HCT116 (cell line): ENCODE measurements around the gene KRTAP1-4. TPM values are rescaled to one million over a fixed set of nuclear protein-coding genes. Genes with fewer than 3 reads are reported as not detected.

Experiments used
- ATAC-seq: fragments of 200-7000 bp; cut with Tn5 transposase; 2 replicates; pipeline ENCODE4 v1.9.1; 2020; ENCODE audit warnings: mild to moderate bottlenecking, moderate library complexity
- BruUV-seq: library from RNA; stranded (reverse); fragments of 400-500 nt; replicated peaks from 2 replicates; lab custom pipeline; 2021; lab: Mats Ljungman, UMichigan
- CTCF ChIA-PET: fragments of 300-600 bp; sonication (Branson Sonifier 250); formaldehyde crosslinking; loops from one replicate; lab custom pipeline; 2021; ENCODE audit warnings: antibody characterized with exemption; lab: Charles Lee
- POLR2A ChIA-PET: fragments of 300-600, 350-600 bp; sonication (Branson Sonifier 250); formaldehyde crosslinking; loops from one replicate; lab custom pipeline; 2021; ENCODE audit warnings: antibody characterized with exemption; lab: Charles Lee
- RAD21 ChIA-PET, 2 experiments: fragments of 300-600 bp; sonication (Branson Sonifier 250); formaldehyde crosslinking; loops; one replicate each; lab custom pipeline; 2023; ENCODE audit warnings: low total read pairs in 2 of 2; ENCODE audit not compliant: uncharacterized antibody in 2 of 2, unreplicated experiment in 2 of 2, low non-redundant PET in 1 of 2; lab: Charles Lee
- DNase-seq: peaks from one replicate; pipeline ENCODE4 v3.0.0-alpha.2; 2010; ENCODE audit warnings: low read depth, low spot score
- H2AFZ ChIP-seq: fragments of 200-600 bp; shearing (Covaris generic), sonication (generic); 2 replicates; pipeline ENCODE4 v1.6.1; 2017; ENCODE audit warnings: low read depth, mixed run types, mixed read lengths, antibody characterized with exemption, low read length; ENCODE audit not compliant: poor library complexity, severe bottlenecking
- H3K27ac ChIP-seq: 2 replicates; pipeline ENCODE4 v1.5.1; 2012; ENCODE audit warnings: low read depth, low read length
- H3K27me3 ChIP-seq: fragments of 200-600 bp; sonication (generic); 2 replicates; pipeline ENCODE4 v1.6.1; 2016; ENCODE audit warnings: mixed run types, low read length, mixed read lengths; ENCODE audit not compliant: insufficient read depth
- H3K36me3 ChIP-seq, 2 experiments: fragments of 200-500 bp in 1 of 2; fragments of 200-600 bp in 1 of 2; sonication (Bioruptor generic) in 1 of 2; sonication (generic) in 1 of 2; 2 replicates each; pipeline versions ENCODE4 v1.5.1 to v1.6.1; 2014 to 2016; ENCODE audit warnings: low read length in 2 of 2, inconsistent platforms in 1 of 2, mixed read lengths in 1 of 2, mixed run types in 1 of 2; ENCODE audit not compliant: insufficient read depth in 2 of 2, control insufficient read depth in 1 of 2
- H3K4me1 ChIP-seq, 2 experiments: fragments of 200-600 bp in 1 of 2; sonication (generic) in 1 of 2; 2 replicates each; pipeline versions ENCODE4 v1.5.1 to v1.6.1; 2012 to 2017; ENCODE audit warnings: low read length in 2 of 2, inconsistent platforms in 1 of 2, mild to moderate bottlenecking in 1 of 2, mixed read lengths in 1 of 2, mixed run types in 1 of 2, moderate library complexity in 1 of 2; ENCODE audit not compliant: insufficient read depth in 2 of 2, control insufficient read depth in 1 of 2
- H3K4me2 ChIP-seq: fragments of 200-600 bp; sonication (generic); 2 replicates; pipeline ENCODE4 v1.6.1; 2017; ENCODE audit warnings: mixed run types, low read length, mixed read lengths
- H3K4me3 ChIP-seq, 2 experiments: fragments of 200-600 bp in 1 of 2; sonication (generic) in 1 of 2; replicated peaks in 1 of 2; 2 replicates each; pipeline ENCODE4 v1.5.1; 2011 to 2016; ENCODE audit warnings: low read length in 2 of 2, control low read depth in 1 of 2, low read depth in 1 of 2, mild to moderate bottlenecking in 1 of 2, mixed read lengths in 1 of 2, mixed run types in 1 of 2
- H3K79me2 ChIP-seq: fragments of 200-600 bp; sonication (generic); 2 replicates; pipeline ENCODE4 v1.6.1; 2017; ENCODE audit warnings: mild to moderate bottlenecking, mixed run types, low read length, moderate library complexity, mixed read lengths; ENCODE audit not compliant: insufficient read depth
- H3K9ac ChIP-seq: fragments of 200-600 bp; sonication (generic); 2 replicates; pipeline ENCODE4 v1.6.1; 2016; ENCODE audit warnings: low read length, mixed read lengths
- H3K9me2 ChIP-seq: fragments of 200-600 bp; sonication (generic), shearing (Covaris generic); 2 replicates; pipeline ENCODE4 v1.6.1; 2017; ENCODE audit warnings: mixed run types, mild to moderate bottlenecking, moderate library complexity; ENCODE audit not compliant: insufficient read depth
- H3K9me3 ChIP-seq, 2 experiments: fragments of 200-500 bp in 1 of 2; fragments of 200-600 bp in 1 of 2; sonication (Bioruptor generic) in 1 of 2; sonication (generic) in 1 of 2; 2 replicates each; pipeline ENCODE4 v1.6.1; 2014 to 2017; ENCODE audit warnings: low read length in 2 of 2, mixed read lengths in 2 of 2, inconsistent platforms in 1 of 2, low read depth in 1 of 2, mild to moderate bottlenecking in 1 of 2, mixed run types in 1 of 2, moderate library complexity in 1 of 2; ENCODE audit not compliant: control insufficient read depth in 1 of 2, insufficient read depth in 1 of 2
- H4K20me1 ChIP-seq: fragments of 200-600 bp; sonication (generic), shearing (Covaris generic); 2 replicates; pipeline ENCODE4 v1.6.1; 2017; ENCODE audit warnings: mixed run types, mild to moderate bottlenecking, moderate library complexity; ENCODE audit not compliant: insufficient read depth
- ATF3 ChIP-seq: IDR thresholded peaks from 2 replicates; pipeline ENCODE4 v1.6.1; 2012
- CBX3 ChIP-seq: IDR thresholded peaks from 2 replicates; pipeline ENCODE4 v1.6.1; 2012; ENCODE audit warnings: low read depth
- CEBPB ChIP-seq: IDR thresholded peaks from 2 replicates; pipeline ENCODE4 v1.6.1; 2012; ENCODE audit warnings: low read depth
- CTCF ChIP-seq, 3 experiments: fragments of 200-600 bp in 1 of 3; sonication (generic) in 1 of 3; IDR thresholded peaks in 2 of 3; conservative IDR thresholded peaks in 1 of 3; 2 replicates each; pipeline ENCODE4 v1.5.1; 2012 to 2017; ENCODE audit warnings: low read depth in 2 of 3, low read length in 2 of 3, antibody characterized with exemption in 1 of 3, borderline replicate concordance in 1 of 3, control low read depth in 1 of 3, mild to moderate bottlenecking in 1 of 3, mixed read lengths in 1 of 3, mixed run types in 1 of 3, moderate library complexity in 1 of 3; ENCODE audit not compliant: insufficient read depth in 1 of 3
- EGR1 ChIP-seq: IDR thresholded peaks from 2 replicates; pipeline ENCODE4 v1.6.1; 2012; ENCODE audit warnings: low read depth
- ELF1 ChIP-seq: IDR thresholded peaks from 2 replicates; pipeline ENCODE4 v1.6.1; 2012; ENCODE audit warnings: low read depth, borderline replicate concordance
- FOSL1 ChIP-seq: IDR thresholded peaks from 2 replicates; pipeline ENCODE4 v1.6.1; 2012; ENCODE audit warnings: low read depth
- MAX ChIP-seq: IDR thresholded peaks from 2 replicates; pipeline ENCODE4 v1.6.1; 2012
- POLR2A ChIP-seq: IDR thresholded peaks from 2 replicates; pipeline ENCODE4 v1.7.0; 2011; ENCODE audit warnings: borderline replicate concordance; ENCODE audit not compliant: insufficient read depth, insufficient read length; ENCODE audit errors: extremely low read depth
- POLR2AphosphoS5 ChIP-seq: IDR thresholded peaks from 2 replicates; pipeline ENCODE4 v1.6.1; 2011; ENCODE audit warnings: mild to moderate bottlenecking, low read depth, low read length, moderate library complexity
- RAD21 ChIP-seq: IDR thresholded peaks from 2 replicates; pipeline ENCODE4 v1.6.1; 2012; ENCODE audit warnings: low read depth, mild to moderate bottlenecking
- SIN3A ChIP-seq: IDR thresholded peaks from 2 replicates; pipeline ENCODE4 v1.6.1; 2012; ENCODE audit warnings: low read depth
- SP1 ChIP-seq: IDR thresholded peaks from 2 replicates; pipeline ENCODE4 v1.6.1; 2012; ENCODE audit warnings: low read depth
- SRF ChIP-seq: IDR thresholded peaks from 2 replicates; pipeline ENCODE4 v1.6.1; 2012; ENCODE audit warnings: low read depth
- YY1 ChIP-seq: IDR thresholded peaks from 2 replicates; pipeline ENCODE4 v1.6.1; 2011; ENCODE audit warnings: low read length, low read depth, moderate library complexity, mild to moderate bottlenecking; ENCODE audit not compliant: insufficient replicate concordance; ENCODE audit errors: extremely low read depth
- ZBTB33 ChIP-seq: IDR thresholded peaks from 2 replicates; pipeline ENCODE4 v1.6.1; 2011; ENCODE audit warnings: mild to moderate bottlenecking, low read length, moderate library complexity; ENCODE audit not compliant: insufficient replicate concordance; ENCODE audit errors: extremely low read depth
- ZFX ChIP-seq: fragments of 450-650 bp; IDR thresholded peaks from 2 replicates; pipeline ENCODE4 v1.6.1; 2017
- intact Hi-C: fragments of 100-400 bp; cut with micrococcal nuclease; formaldehyde crosslinking; loops from 2 replicates; pipeline ENCODE4 v1.10.0; 2022
- total RNA-seq: library from RNA; stranded (reverse); gene quantifications from one replicate; pipeline ENCODE4 v1.2.1, GENCODE V29; 2021; ENCODE audit not compliant: unreplicated experiment
- TF ChIP-seq, protein P1 (sequence below): IDR thresholded peaks from 2 replicates; pipeline ENCODE4 v1.6.1; 2012; ENCODE audit warnings: low read depth

Gene KRTAP1-4
- total RNA-seq, 1 experiment from 2014 or later: not detected

DNA sequence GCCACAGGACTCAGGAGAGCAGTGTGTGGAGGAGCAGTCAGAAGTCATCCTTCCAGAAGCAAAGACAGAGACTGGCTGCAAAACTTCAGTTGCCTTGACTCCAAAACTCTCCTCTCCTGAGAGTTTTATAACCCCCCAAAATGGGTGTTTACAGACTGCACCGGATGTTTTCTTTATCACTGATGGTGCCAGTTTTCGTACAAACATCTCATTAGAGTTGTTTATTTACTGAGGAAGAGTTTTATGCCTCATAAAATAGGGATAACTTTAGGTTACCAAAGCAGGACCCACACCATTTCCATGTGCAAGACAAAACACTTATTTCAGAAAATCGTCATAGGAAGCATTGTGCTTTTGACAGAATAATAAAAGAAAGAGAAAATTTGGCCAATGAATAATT lies 45.8 kb downstream of the KRTAP1-4 start, which contains the start of gene KRT40:
KRT40 (minus strand) TSS at position 101 of the 400 bp plus-strand sequence; CDS start at position 48, 53 bp downstream.
- peak within 1 kb of the TSS; percentile 31 for H2AFZ ChIP-seq
- H3K9me3 ChIP-seq: peaks cover 0 to 8% of the 10 kb centered on the region in 2 experiments; a peak in 1 of 4 replicates
- ChIA-PET POLR2A (no interaction called here), CTCF (no interaction called here), RAD21 (no interaction called here)
- BruUV-seq: no TSS peak
- no peak for DNase-seq
- no peaks in the 10 kb centered on the region for H4K20me1 ChIP-seq
- ATAC-seq: no peak
- intact Hi-C loops: no loop called here
- peaks cover 4% of the 10 kb centered on the region in 2 experiments; a peak in 3 of 4 replicates for H3K4me1 ChIP-seq
- H3K9ac ChIP-seq: no peak within 1 kb of the TSS
- no peak within 1 kb of the TSS for H3K4me3 ChIP-seq
- H3K9me2 ChIP-seq: no peaks in the 10 kb centered on the region
- H3K27me3 ChIP-seq: no peaks in the 10 kb centered on the region
- H3K4me2 ChIP-seq: no peak within 1 kb of the TSS
- no peaks in the 10 kb centered on the region for H3K36me3 ChIP-seq
- H3K27ac ChIP-seq: no peak within 1 kb of the TSS
- TF ChIP-seq SP1: no peak
- no peak for TF ChIP-seq SRF
- TF ChIP-seq RAD21: no peak
- TF ChIP-seq, protein P1, sequence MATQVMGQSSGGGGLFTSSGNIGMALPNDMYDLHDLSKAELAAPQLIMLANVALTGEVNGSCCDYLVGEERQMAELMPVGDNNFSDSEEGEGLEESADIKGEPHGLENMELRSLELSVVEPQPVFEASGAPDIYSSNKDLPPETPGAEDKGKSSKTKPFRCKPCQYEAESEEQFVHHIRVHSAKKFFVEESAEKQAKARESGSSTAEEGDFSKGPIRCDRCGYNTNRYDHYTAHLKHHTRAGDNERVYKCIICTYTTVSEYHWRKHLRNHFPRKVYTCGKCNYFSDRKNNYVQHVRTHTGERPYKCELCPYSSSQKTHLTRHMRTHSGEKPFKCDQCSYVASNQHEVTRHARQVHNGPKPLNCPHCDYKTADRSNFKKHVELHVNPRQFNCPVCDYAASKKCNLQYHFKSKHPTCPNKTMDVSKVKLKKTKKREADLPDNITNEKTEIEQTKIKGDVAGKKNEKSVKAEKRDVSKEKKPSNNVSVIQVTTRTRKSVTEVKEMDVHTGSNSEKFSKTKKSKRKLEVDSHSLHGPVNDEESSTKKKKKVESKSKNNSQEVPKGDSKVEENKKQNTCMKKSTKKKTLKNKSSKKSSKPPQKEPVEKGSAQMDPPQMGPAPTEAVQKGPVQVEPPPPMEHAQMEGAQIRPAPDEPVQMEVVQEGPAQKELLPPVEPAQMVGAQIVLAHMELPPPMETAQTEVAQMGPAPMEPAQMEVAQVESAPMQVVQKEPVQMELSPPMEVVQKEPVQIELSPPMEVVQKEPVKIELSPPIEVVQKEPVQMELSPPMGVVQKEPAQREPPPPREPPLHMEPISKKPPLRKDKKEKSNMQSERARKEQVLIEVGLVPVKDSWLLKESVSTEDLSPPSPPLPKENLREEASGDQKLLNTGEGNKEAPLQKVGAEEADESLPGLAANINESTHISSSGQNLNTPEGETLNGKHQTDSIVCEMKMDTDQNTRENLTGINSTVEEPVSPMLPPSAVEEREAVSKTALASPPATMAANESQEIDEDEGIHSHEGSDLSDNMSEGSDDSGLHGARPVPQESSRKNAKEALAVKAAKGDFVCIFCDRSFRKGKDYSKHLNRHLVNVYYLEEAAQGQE: no peak
- TF ChIP-seq SIN3A: no peak
- no peak for TF ChIP-seq YY1
- TF ChIP-seq CEBPB: no peak
- TF ChIP-seq CBX3: no peak
- no peak for TF ChIP-seq MAX
- no peak for TF ChIP-seq FOSL1
- no peak for TF ChIP-seq ELF1
- no peak for TF ChIP-seq CTCF (IDR thresholded peaks at IDR 0.05 in 2 of 3, conservative IDR thresholded peaks at IDR 0.05 in 1 of 3; ENCODE audit: borderline replicate concordance in 1 of 3, insufficient read depth in 1 of 3, low read depth in 2 of 3, low read length in 2 of 3)
- TF ChIP-seq POLR2AphosphoS5: no peak
- TF ChIP-seq ATF3: no peak
- TF ChIP-seq ZFX: no peak
- TF ChIP-seq EGR1: no peak
- TF ChIP-seq ZBTB33: no peak
- no peak for TF ChIP-seq POLR2A
- TF ChIP-seq, all 23 proteins: peak for 0
- no peaks in the 10 kb centered on the region for H3K79me2 ChIP-seq
